ENCODE data around the gene ABHD2. TPM values are rescaled to one million over a fixed set of nuclear protein-coding genes. Genes with fewer than 3 reads are reported as not detected.

Gene ABHD2
- total and polyA plus RNA-seq, 11 donors: 8.6 to 243 (median 116) TPM

GRCh38 chr15:89054873-89055272 lies 33.4 kb upstream of the ABHD2 start:
- TF ChIP-seq POLR2A (IDR thresholded peaks at IDR 0.05) (no peak), CTCF (IDR thresholded peaks at IDR 0.05) (no peak)
- Histone ChIP-seq H3K36me3 (no peaks in the 10 kb centered on the region), H3K4me3 (no peak overlapping the region), H3K9me3 (no peaks in the 10 kb centered on the region), H3K27me3 (no peaks in the 10 kb centered on the region), H3K4me1 (peaks cover 0 to 17% (median 6%) of the 10 kb centered on the region in 12 donors), H3K27ac (no peak overlapping the region)
- intact Hi-C loops (cut with DNase I): loop anchor here in 3 of 10 donors (5.0 kb wide), 2 partner anchors 72 to 77 kb away; no protein-coding TSS in a partner anchor
- 96 to 99% (median 97%) methylated on average over 6 of the region's 6 CpGs for WGBS, 4 donors
- DNase-seq (no peak), ATAC-seq (no peak)

- Histone ChIP-seq H3K27ac (no peak overlapping the region), H3K36me3 (no peaks in the 10 kb centered on the region), H3K4me1 (peaks cover 0 to 9% (median 5%) of the 10 kb centered on the region in 12 donors), H3K9me3 (no peaks in the 10 kb centered on the region), H3K27me3 (no peaks in the 10 kb centered on the region), H3K4me3 (no peak overlapping the region)
- 25 to 28% (median 27%) methylated on average over 13 of the region's 13 CpGs for whole genome bisulfite sequencing, 4 donors
- peak; percentile 96 to 100 (median 99) for TF ChIP-seq CTCF (IDR thresholded peaks at IDR 0.05)
- TF ChIP-seq POLR2A (IDR thresholded peaks at IDR 0.05): no peak
- DNase-seq (peak; percentile 73 to 92 (median 80)), ATAC-seq (peak; percentile 71 to 92 (median 92))
- intact Hi-C loops (cut with DNase I): loop anchor here (1.0 to 5.0 kb wide), 7 partner anchors 70 to 121 kb away; no protein-coding TSS in a partner anchor
Observed at GRCh38 chr15:89057506-89058133, 30.6 kb upstream of the ABHD2 start.

DNA sequence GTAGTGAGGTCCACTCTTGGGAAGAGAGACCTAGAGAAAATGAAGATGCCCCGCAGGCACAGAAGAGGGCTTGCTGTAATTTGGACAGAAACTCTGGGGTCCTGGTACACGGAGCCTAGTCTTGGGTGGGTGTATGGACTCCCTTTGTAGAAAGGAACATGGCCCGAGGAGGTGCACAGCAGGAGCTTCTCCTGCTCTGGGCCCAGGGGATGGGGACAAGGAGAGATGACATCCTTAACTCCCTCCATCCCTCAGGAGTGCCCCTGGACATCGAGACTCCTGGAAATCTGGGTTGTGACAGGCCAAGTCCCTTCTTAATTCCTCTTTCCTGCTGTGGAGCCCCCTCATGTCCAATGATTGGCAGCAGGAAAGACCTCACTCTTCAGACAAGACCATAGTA lies 29.9 kb upstream of the ABHD2 start:
- TF ChIP-seq POLR2A (IDR thresholded peaks at IDR 0.05) (no peak), CTCF (IDR thresholded peaks at IDR 0.05) (no peak)
- H3K4me1 ChIP-seq: peaks cover 0 to 9% (median 5%) of the 10 kb centered on the region in 12 donors
- intact Hi-C loops (cut with DNase I): loop anchor here in 5 of 10 donors (2.0 to 5.0 kb wide), 3 partner anchors 69 to 118 kb away; no protein-coding TSS in a partner anchor
- WGBS, 4 donors: 79 to 86% (median 84%) methylated on average over 4 of the region's 4 CpGs
- DNase-seq (no peak), ATAC-seq (no peak)
- H3K27me3 ChIP-seq: no peaks in the 10 kb centered on the region
- H3K27ac ChIP-seq: no peak overlapping the region
- H3K4me3 ChIP-seq: no peak overlapping the region
- H3K36me3 ChIP-seq: no peaks in the 10 kb centered on the region
- H3K9me3 ChIP-seq: no peaks in the 10 kb centered on the region

- TF ChIP-seq POLR2A (IDR thresholded peaks at IDR 0.05): no peak
- no peak overlapping the region for H3K4me3 ChIP-seq
- peaks cover 0 to 9% (median 5%) of the 10 kb centered on the region in 12 donors for H3K4me1 ChIP-seq
- no peaks in the 10 kb centered on the region for H3K36me3 ChIP-seq
- DNase-seq (no peak), ATAC-seq (no peak)
- no peaks in the 10 kb centered on the region for H3K27me3 ChIP-seq
- no peaks in the 10 kb centered on the region for H3K9me3 ChIP-seq
- WGBS, 4 donors: 70 to 93% (median 83%) methylated on average over 5 of the region's 5 CpGs
- intact Hi-C loops (cut with DNase I): loop anchor here in 5 of 10 donors (2.0 to 5.0 kb wide), 3 partner anchors 68 to 118 kb away; no protein-coding TSS in a partner anchor
- H3K27ac ChIP-seq: no peak overlapping the region
Observed at GRCh38 chr15:89058876-89059405, 29.3 kb upstream of the ABHD2 start.

Measured in heart left ventricle (tissue), 16 donors.